H9 (cell line): ENCODE data around the gene RELB. TPM values are rescaled to one million over a fixed set of nuclear protein-coding genes. Genes with fewer than 3 reads are reported as not detected.

Experiments
- DNase-seq: peaks from one replicate; pipeline ENCODE4 v3.0.0-alpha.2; 2017
- H2AFZ ChIP-seq: one replicate; pipeline ENCODE4 v1.6.1; 2013; ENCODE audit warnings: mild to moderate bottlenecking, low read length, control low read depth, moderate library complexity
- H2AK5ac ChIP-seq: 2 replicates; pipeline ENCODE4 v1.6.1; 2013; ENCODE audit warnings: low read length, control low read depth, mixed read lengths; ENCODE audit not compliant: insufficient read length
- H2BK120ac ChIP-seq: one replicate; pipeline ENCODE4 v1.6.1; 2013; ENCODE audit warnings: low read depth, mild to moderate bottlenecking, low read length, control low read depth, inconsistent platforms; ENCODE audit not compliant: poor library complexity, severe bottlenecking
- H2BK12ac ChIP-seq: 2 replicates; pipeline ENCODE4 v1.6.1; 2013; ENCODE audit warnings: low read length, control low read depth, mixed read lengths, low read depth; ENCODE audit not compliant: insufficient read length
- H2BK15ac ChIP-seq: 2 replicates; pipeline ENCODE4 v1.6.1; 2013; ENCODE audit warnings: low read depth, low read length, control low read depth
- H2BK20ac ChIP-seq: one replicate; pipeline ENCODE4 v1.6.1; 2013; ENCODE audit warnings: low read depth, mild to moderate bottlenecking, low read length, control low read depth, inconsistent platforms; ENCODE audit not compliant: poor library complexity, severe bottlenecking
- H2BK5ac ChIP-seq: 2 replicates; pipeline ENCODE4 v1.6.1; 2013; ENCODE audit warnings: low read length, control low read depth, mixed read lengths; ENCODE audit not compliant: insufficient read length
- H3K14ac ChIP-seq: 2 replicates; pipeline ENCODE4 v1.6.1; 2013; ENCODE audit warnings: low read length, control low read depth; ENCODE audit not compliant: insufficient read depth
- H3K18ac ChIP-seq: 2 replicates; pipeline ENCODE4 v1.6.1; 2013; ENCODE audit warnings: low read depth, mild to moderate bottlenecking, mixed read lengths, low read length, control low read depth; ENCODE audit not compliant: insufficient read length
- H3K23ac ChIP-seq: 2 replicates; pipeline ENCODE4 v1.6.1; 2013; ENCODE audit warnings: low read length, control low read depth, mixed read lengths, low read depth; ENCODE audit not compliant: insufficient read length
- H3K23me2 ChIP-seq: 2 replicates; pipeline ENCODE4 v1.6.1; 2013; ENCODE audit warnings: low read depth, mild to moderate bottlenecking, mixed read lengths, low read length, control low read depth; ENCODE audit not compliant: insufficient read length, poor library complexity, severe bottlenecking
- H3K27ac ChIP-seq: 2 replicates; pipeline ENCODE4 v1.5.1; 2013; ENCODE audit warnings: low read length, control low read depth, mixed read lengths, low read depth; ENCODE audit not compliant: insufficient read length
- H3K27me3 ChIP-seq: 2 replicates; pipeline ENCODE4 v1.6.1; 2013; ENCODE audit warnings: low read length, control low read depth, inconsistent platforms; ENCODE audit not compliant: insufficient read depth
- H3K4ac ChIP-seq: 2 replicates; pipeline ENCODE4 v1.6.1; 2013; ENCODE audit warnings: low read depth, mild to moderate bottlenecking, control low read depth, inconsistent platforms, low read length, moderate library complexity
- H3K4me1 ChIP-seq: 2 replicates; pipeline ENCODE4 v1.6.1; 2013; ENCODE audit warnings: low read length, control low read depth, inconsistent platforms; ENCODE audit not compliant: insufficient read depth
- H3K4me2 ChIP-seq: 2 replicates; pipeline ENCODE4 v1.6.1; 2013; ENCODE audit warnings: low read length, control low read depth, mixed read lengths; ENCODE audit not compliant: insufficient read length, insufficient read depth
- H3K56ac ChIP-seq: 2 replicates; pipeline ENCODE4 v1.6.1; 2013; ENCODE audit warnings: low read depth, mild to moderate bottlenecking, mixed read lengths, low read length, control low read depth; ENCODE audit not compliant: insufficient read length
- H3K79me1 ChIP-seq: 2 replicates; pipeline ENCODE4 v1.6.1; 2013; ENCODE audit warnings: low read depth, mild to moderate bottlenecking, moderate library complexity, low read length, control low read depth, inconsistent platforms; ENCODE audit not compliant: insufficient read depth, poor library complexity, severe bottlenecking
- H3K79me2 ChIP-seq: 2 replicates; pipeline ENCODE4 v1.6.1; 2013; ENCODE audit warnings: low read length, control low read depth, inconsistent platforms; ENCODE audit not compliant: insufficient read depth
- H3K9ac ChIP-seq: 2 replicates; pipeline ENCODE4 v1.6.1; 2013; ENCODE audit warnings: low read length, control low read depth, mixed read lengths; ENCODE audit not compliant: insufficient read length; ENCODE audit errors: extremely low read depth
- H3K9me3 ChIP-seq: one replicate; pipeline ENCODE4 v1.6.1; 2013; ENCODE audit warnings: low read depth, low read length, inconsistent platforms; ENCODE audit not compliant: control insufficient read depth
- H3T11ph ChIP-seq: one replicate; pipeline ENCODE4 v1.6.1; 2013; ENCODE audit warnings: mild to moderate bottlenecking, low read length, control low read depth, inconsistent platforms
- H4K20me1 ChIP-seq: one replicate; pipeline ENCODE4 v1.6.1; 2013; ENCODE audit not compliant: control insufficient read depth, insufficient read length, insufficient read depth
- H4K5ac ChIP-seq: 2 replicates; pipeline ENCODE4 v1.6.1; 2013; ENCODE audit warnings: low read depth, mild to moderate bottlenecking, mixed read lengths, low read length, control low read depth; ENCODE audit not compliant: insufficient read length
- H4K8ac ChIP-seq: replicated peaks from 2 replicates; pipeline ENCODE4 v1.6.1; 2013; ENCODE audit warnings: low read length, control low read depth, mixed read lengths, low read depth; ENCODE audit not compliant: insufficient read length
- H4K91ac ChIP-seq: 2 replicates; pipeline ENCODE4 v1.6.1; 2013; ENCODE audit warnings: low read depth, mild to moderate bottlenecking, moderate library complexity, mixed read lengths, low read length, control low read depth; ENCODE audit not compliant: insufficient read length
- H3K27ac Mint-ChIP-seq, 3 experiments: 2 replicates in 2 of 3; 3 replicates in 1 of 3; pipeline ENCODE4 v1.8.0; 2020 to 2021; ENCODE audit warnings: mixed read lengths in 3 of 3, mild to moderate bottlenecking in 1 of 3, moderate library complexity in 1 of 3
- H3K27me3 Mint-ChIP-seq: 2 replicates; pipeline ENCODE4 v1.8.0; 2021; ENCODE audit warnings: low read depth, mild to moderate bottlenecking, moderate library complexity, mixed read lengths
- H3K36me3 Mint-ChIP-seq, 3 experiments: 2 replicates in 2 of 3; 3 replicates in 1 of 3; pipeline ENCODE4 v1.8.0; 2020 to 2021; ENCODE audit warnings: low read depth in 3 of 3, mixed read lengths in 3 of 3; ENCODE audit not compliant: insufficient read depth in 1 of 3
- H3K4me1 Mint-ChIP-seq, 2 experiments: 2 replicates each; pipeline ENCODE4 v1.8.0; 2020; ENCODE audit warnings: mixed read lengths in 2 of 2
- H3K4me3 Mint-ChIP-seq, 2 experiments: 2 replicates in 1 of 2; 3 replicates in 1 of 2; pipeline ENCODE4 v1.8.0; 2020 to 2021; ENCODE audit warnings: mild to moderate bottlenecking in 2 of 2, mixed read lengths in 2 of 2, moderate library complexity in 1 of 2
- H3K9me3 Mint-ChIP-seq, 2 experiments: 2 replicates in 1 of 2; 3 replicates in 1 of 2; pipeline ENCODE4 v1.8.0; 2020; ENCODE audit warnings: mild to moderate bottlenecking in 2 of 2, mixed read lengths in 2 of 2, moderate library complexity in 1 of 2
- CTCF ChIP-seq: fragments of 200-600 bp; sonication (generic); conservative IDR thresholded peaks from 3 replicates; pipeline ENCODE4 v1.8.0; 2021; ENCODE audit warnings: antibody characterized with exemption, mild to moderate bottlenecking
- WGBS: extraction: QIAGEN DNeasy Blood & Tissue Kit; methylation state at CpG from one replicate; pipeline ENCODE4 v1.1.7; 2013; ENCODE audit warnings: missing lambda C conversion rate, low lambda C conversion rate, mixed read lengths; ENCODE audit not compliant: insufficient read length; ENCODE audit errors: extremely low coverage; 5-methylcytosine and 5-hydroxymethylcytosine counted together
- total RNA-seq: library from RNA; stranded (reverse); gene quantifications from 2 replicates; pipeline ENCODE4 v1.2.1, GENCODE V29; 2021

RELB gene
- total RNA-seq, 1 experiment from 2014 or later = 13.7 TPM

- Mint-ChIP-seq H3K36me3 (peaks cover 28 to 63% (median 56%) of the 10 kb centered on the region in 3 experiments; a peak in 6 of 7 replicates), H3K4me1 (no peaks in the 10 kb centered on the region), H3K27me3 (no peaks in the 10 kb centered on the region), H3K27ac (no peak overlapping the region), H3K9me3 (no peaks in the 10 kb centered on the region), H3K4me3 (no peak overlapping the region)
- H4K20me1 ChIP-seq = no peaks in the 10 kb centered on the region
- H3T11ph ChIP-seq = no peak overlapping the region
- H2BK12ac ChIP-seq = no peak overlapping the region
- no peak overlapping the region for H2BK120ac ChIP-seq
- no peak overlapping the region for H3K56ac ChIP-seq
- no peak overlapping the region for H2AK5ac ChIP-seq
- H2AFZ ChIP-seq = no peak overlapping the region
- no peak for DNase-seq
- WGBS = no CpG with 5 or more reads among the region's 4 CpGs
- no peak overlapping the region for H4K8ac ChIP-seq
- no peaks in the 10 kb centered on the region for H3K9me3 ChIP-seq
- no peaks in the 10 kb centered on the region for H3K4me1 ChIP-seq
- H3K79me2 ChIP-seq = no peaks in the 10 kb centered on the region
- no peaks in the 10 kb centered on the region for H3K23me2 ChIP-seq
- no peak overlapping the region for H4K91ac ChIP-seq
- H3K14ac ChIP-seq = no peak overlapping the region
- no peak overlapping the region for H3K23ac ChIP-seq
- H3K79me1 ChIP-seq = no peaks in the 10 kb centered on the region
- no peak overlapping the region for H3K27ac ChIP-seq
- no peak overlapping the region for H3K4ac ChIP-seq
- no peak overlapping the region for H3K9ac ChIP-seq
- no peak overlapping the region for H3K4me2 ChIP-seq
- no peaks in the 10 kb centered on the region for H3K27me3 ChIP-seq
- H2BK15ac ChIP-seq = no peak overlapping the region
- H3K18ac ChIP-seq = no peak overlapping the region
- H2BK5ac ChIP-seq = no peak overlapping the region
- H2BK20ac ChIP-seq = no peak overlapping the region
- no peak for TF ChIP-seq CTCF
- H4K5ac ChIP-seq = no peak overlapping the region
These were observed 25.8 kb upstream of the RELB start for GRCh38 chr19:44975444-44975843.
